ENCODE data around the gene STK35. TPM values are rescaled to one million over a fixed set of nuclear protein-coding genes. Genes with fewer than 3 reads are reported as not detected.

The STK35 gene
- total and polyA plus RNA-seq, 2 experiments from 2014 or later, result 14.2 to 59.7 TPM

GRCh38 chr20:2136275-2136674 is 34.6 kb downstream of the STK35 start:
- Mint-ChIP-seq H3K36me3 (ENCODE audit: low read depth) (no peaks in the 10 kb centered on the region), H3K27ac (no peak overlapping the region), H3K27me3 (ENCODE audit: insufficient read depth, low read depth, poor library complexity) (peaks cover 2% of the 10 kb centered on the region), H3K9me3 (no peaks in the 10 kb centered on the region), H3K4me3 (no peak overlapping the region), H3K4me1 (peaks cover 16% of the 10 kb centered on the region)
- DNase-seq (ENCODE audit: low spot score), result no peak
- no peak overlapping the region for H3K27ac ChIP-seq (ENCODE audit: low read depth)
- no peaks in the 10 kb centered on the region for H3K36me3 ChIP-seq (ENCODE audit: insufficient read depth)
- no peaks in the 10 kb centered on the region for H3K9me2 ChIP-seq (ENCODE audit: insufficient read depth)
- TF ChIP-seq POLR2AphosphoS5 (IDR thresholded peaks at IDR 0.05; ENCODE audit: low read depth), result no peak
- no peaks in the 10 kb centered on the region for H3F3A ChIP-seq (replicated peaks; ENCODE audit: low read depth)
- H2AFZ ChIP-seq, result no peak overlapping the region
- no peak overlapping the region for H3K4me2 ChIP-seq
- no peaks in the 10 kb centered on the region for H3K27me3 ChIP-seq (ENCODE audit: insufficient read depth)
- ATAC-seq, result no peak
- peaks cover 61% of the 10 kb centered on the region for H4K20me1 ChIP-seq (replicated peaks; ENCODE audit: insufficient read depth)
- H3K4me1 ChIP-seq (ENCODE audit: insufficient read depth), result no peaks in the 10 kb centered on the region
- H3K4me3 ChIP-seq, result no peak overlapping the region
- H3K79me2 ChIP-seq (replicated peaks; ENCODE audit: insufficient read depth), result peaks cover 80% of the 10 kb centered on the region

- Mint-ChIP-seq H3K36me3 (ENCODE audit: low read depth) (no peaks in the 10 kb centered on the region), H3K27ac (no peak overlapping the region), H3K4me3 (no peak overlapping the region), H3K9me3 (no peaks in the 10 kb centered on the region), H3K27me3 (ENCODE audit: insufficient read depth, low read depth, poor library complexity) (peaks cover 2% of the 10 kb centered on the region), H3K4me1 (peaks cover 9% of the 10 kb centered on the region)
- H4K20me1 ChIP-seq (replicated peaks; ENCODE audit: insufficient read depth), result peaks cover 49% of the 10 kb centered on the region
- no peaks in the 10 kb centered on the region for H3K4me1 ChIP-seq (ENCODE audit: insufficient read depth)
- no peak overlapping the region for H3K4me2 ChIP-seq
- H3K79me2 ChIP-seq (replicated peaks; ENCODE audit: insufficient read depth), result peaks cover 66% of the 10 kb centered on the region
- H3K9me2 ChIP-seq (ENCODE audit: insufficient read depth), result no peaks in the 10 kb centered on the region
- H3K27ac ChIP-seq (ENCODE audit: low read depth), result no peak overlapping the region
- H3K4me3 ChIP-seq, result no peak overlapping the region
- no peak overlapping the region for H2AFZ ChIP-seq
- no peaks in the 10 kb centered on the region for H3K27me3 ChIP-seq (ENCODE audit: insufficient read depth)
- ATAC-seq (no peak), DNase-seq (ENCODE audit: low spot score) (no peak)
- H3K36me3 ChIP-seq (ENCODE audit: insufficient read depth), result no peaks in the 10 kb centered on the region
- no peaks in the 10 kb centered on the region for H3F3A ChIP-seq (replicated peaks; ENCODE audit: low read depth)
- TF ChIP-seq POLR2AphosphoS5 (IDR thresholded peaks at IDR 0.05; ENCODE audit: low read depth) (no peak), ZNF114 (CRISPR knock-in tag; IDR thresholded peaks at IDR 0.05) (no peak), NANOG (IDR thresholded peaks at IDR 0.05; ENCODE audit: borderline replicate concordance) (no peak), EZH2phosphoT487 (IDR thresholded peaks at IDR 0.05; ENCODE audit: unreplicated experiment) (no peak), CREB1 (CRISPR knock-in tag; IDR thresholded peaks at IDR 0.05; ENCODE audit: low read depth) (no peak), ZNF331 (CRISPR knock-in tag; IDR thresholded peaks at IDR 0.05; ENCODE audit: low read depth) (no peak), EZH2 (IDR thresholded peaks at IDR 0.05; ENCODE audit: low read depth, unreplicated experiment) (no peak), STAT1 (IDR thresholded peaks at IDR 0.05; ENCODE audit: unreplicated experiment) (no peak), JUNB (IDR thresholded peaks at IDR 0.05; ENCODE audit: unreplicated experiment) (no peak)
- TF ChIP-seq, protein P1, sequence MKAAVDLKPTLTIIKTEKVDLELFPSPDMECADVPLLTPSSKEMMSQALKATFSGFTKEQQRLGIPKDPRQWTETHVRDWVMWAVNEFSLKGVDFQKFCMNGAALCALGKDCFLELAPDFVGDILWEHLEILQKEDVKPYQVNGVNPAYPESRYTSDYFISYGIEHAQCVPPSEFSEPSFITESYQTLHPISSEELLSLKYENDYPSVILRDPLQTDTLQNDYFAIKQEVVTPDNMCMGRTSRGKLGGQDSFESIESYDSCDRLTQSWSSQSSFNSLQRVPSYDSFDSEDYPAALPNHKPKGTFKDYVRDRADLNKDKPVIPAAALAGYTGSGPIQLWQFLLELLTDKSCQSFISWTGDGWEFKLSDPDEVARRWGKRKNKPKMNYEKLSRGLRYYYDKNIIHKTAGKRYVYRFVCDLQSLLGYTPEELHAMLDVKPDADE (IDR thresholded peaks at IDR 0.05), result no peak
- TF ChIP-seq, protein P2, sequence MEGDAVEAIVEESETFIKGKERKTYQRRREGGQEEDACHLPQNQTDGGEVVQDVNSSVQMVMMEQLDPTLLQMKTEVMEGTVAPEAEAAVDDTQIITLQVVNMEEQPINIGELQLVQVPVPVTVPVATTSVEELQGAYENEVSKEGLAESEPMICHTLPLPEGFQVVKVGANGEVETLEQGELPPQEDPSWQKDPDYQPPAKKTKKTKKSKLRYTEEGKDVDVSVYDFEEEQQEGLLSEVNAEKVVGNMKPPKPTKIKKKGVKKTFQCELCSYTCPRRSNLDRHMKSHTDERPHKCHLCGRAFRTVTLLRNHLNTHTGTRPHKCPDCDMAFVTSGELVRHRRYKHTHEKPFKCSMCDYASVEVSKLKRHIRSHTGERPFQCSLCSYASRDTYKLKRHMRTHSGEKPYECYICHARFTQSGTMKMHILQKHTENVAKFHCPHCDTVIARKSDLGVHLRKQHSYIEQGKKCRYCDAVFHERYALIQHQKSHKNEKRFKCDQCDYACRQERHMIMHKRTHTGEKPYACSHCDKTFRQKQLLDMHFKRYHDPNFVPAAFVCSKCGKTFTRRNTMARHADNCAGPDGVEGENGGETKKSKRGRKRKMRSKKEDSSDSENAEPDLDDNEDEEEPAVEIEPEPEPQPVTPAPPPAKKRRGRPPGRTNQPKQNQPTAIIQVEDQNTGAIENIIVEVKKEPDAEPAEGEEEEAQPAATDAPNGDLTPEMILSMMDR (conservative IDR thresholded peaks at IDR 0.05; ENCODE audit: low read depth in 2 of 2), result no peak
- TF ChIP-seq, protein P3, sequence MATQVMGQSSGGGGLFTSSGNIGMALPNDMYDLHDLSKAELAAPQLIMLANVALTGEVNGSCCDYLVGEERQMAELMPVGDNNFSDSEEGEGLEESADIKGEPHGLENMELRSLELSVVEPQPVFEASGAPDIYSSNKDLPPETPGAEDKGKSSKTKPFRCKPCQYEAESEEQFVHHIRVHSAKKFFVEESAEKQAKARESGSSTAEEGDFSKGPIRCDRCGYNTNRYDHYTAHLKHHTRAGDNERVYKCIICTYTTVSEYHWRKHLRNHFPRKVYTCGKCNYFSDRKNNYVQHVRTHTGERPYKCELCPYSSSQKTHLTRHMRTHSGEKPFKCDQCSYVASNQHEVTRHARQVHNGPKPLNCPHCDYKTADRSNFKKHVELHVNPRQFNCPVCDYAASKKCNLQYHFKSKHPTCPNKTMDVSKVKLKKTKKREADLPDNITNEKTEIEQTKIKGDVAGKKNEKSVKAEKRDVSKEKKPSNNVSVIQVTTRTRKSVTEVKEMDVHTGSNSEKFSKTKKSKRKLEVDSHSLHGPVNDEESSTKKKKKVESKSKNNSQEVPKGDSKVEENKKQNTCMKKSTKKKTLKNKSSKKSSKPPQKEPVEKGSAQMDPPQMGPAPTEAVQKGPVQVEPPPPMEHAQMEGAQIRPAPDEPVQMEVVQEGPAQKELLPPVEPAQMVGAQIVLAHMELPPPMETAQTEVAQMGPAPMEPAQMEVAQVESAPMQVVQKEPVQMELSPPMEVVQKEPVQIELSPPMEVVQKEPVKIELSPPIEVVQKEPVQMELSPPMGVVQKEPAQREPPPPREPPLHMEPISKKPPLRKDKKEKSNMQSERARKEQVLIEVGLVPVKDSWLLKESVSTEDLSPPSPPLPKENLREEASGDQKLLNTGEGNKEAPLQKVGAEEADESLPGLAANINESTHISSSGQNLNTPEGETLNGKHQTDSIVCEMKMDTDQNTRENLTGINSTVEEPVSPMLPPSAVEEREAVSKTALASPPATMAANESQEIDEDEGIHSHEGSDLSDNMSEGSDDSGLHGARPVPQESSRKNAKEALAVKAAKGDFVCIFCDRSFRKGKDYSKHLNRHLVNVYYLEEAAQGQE (IDR thresholded peaks at IDR 0.05; ENCODE audit: unreplicated experiment), result no peak
Measured at GRCh38 chr20:2137552-2138201, 36.0 kb downstream of the STK35 start.
